ENCODE measurements around the gene EBPL. TPM values are rescaled to one million over a fixed set of nuclear protein-coding genes. Genes with fewer than 3 reads are reported as not detected.

The EBPL gene
- polyA plus RNA-seq, 1 of the 3 experiments (the other 2 are of a cell fraction) = 113 TPM

DNA sequence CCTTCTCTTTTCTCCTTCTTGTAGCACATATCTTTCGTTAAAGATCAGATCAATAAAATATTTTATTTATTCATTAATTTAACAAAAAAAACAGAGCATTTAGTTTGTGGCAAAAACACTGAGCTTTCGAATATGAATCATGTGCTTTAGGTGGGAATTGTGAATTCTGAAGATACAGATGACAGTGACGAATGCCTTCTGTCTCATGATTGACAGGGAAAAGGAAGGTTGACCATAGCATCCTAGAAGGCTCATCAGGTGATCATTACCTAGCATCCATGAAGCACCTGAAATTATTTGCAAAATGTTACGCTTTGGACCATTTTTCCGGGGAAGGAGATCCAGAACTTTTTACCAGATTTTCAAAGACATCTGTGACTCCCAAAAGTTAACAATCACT is 59.1 kb downstream of the EBPL start:
- Histone ChIP-seq H3K4me3 (ENCODE audit: low read depth in 2 of 2, low read length in 1 of 2) (no peak overlapping the region), H3K4me2 (no peak overlapping the region), H2AFZ (ENCODE audit: low read depth) (no peak overlapping the region), H3K9ac (no peak overlapping the region), H3K9me2 (no peaks in the 10 kb centered on the region), H3K27me3 (ENCODE audit: insufficient read depth) (no peaks in the 10 kb centered on the region), H3K4me1 (ENCODE audit: control insufficient read depth in 1 of 2, insufficient read depth in 2 of 2, low read depth in 1 of 2, low read length in 1 of 2) (no peaks in the 10 kb centered on the region), H3K9me3 (no peaks in the 10 kb centered on the region), H3K27ac (ENCODE audit: low read depth in 2 of 2, low read length in 1 of 2) (no peak overlapping the region), H3K79me2 (ENCODE audit: insufficient read depth) (no peaks in the 10 kb centered on the region), H3F3A (replicated peaks; ENCODE audit: insufficient read depth) (no peaks in the 10 kb centered on the region), H4K20me1 (ENCODE audit: insufficient read depth) (no peaks in the 10 kb centered on the region), H3K36me3 (replicated peaks in 1 of 2; ENCODE audit: control insufficient read depth in 1 of 2, insufficient read depth in 2 of 2, low read length in 1 of 2) (no peaks in the 10 kb centered on the region)
- WGBS (ENCODE audit: low lambda C conversion rate) = 82% methylated on average over 5 of the region's 5 CpGs
- CTCF ChIA-PET = interaction anchor here (0.6 kb wide), 1 partner anchor 371 kb away, joined by 3 read pairs; no protein-coding TSS in a partner anchor
- POLR2A ChIA-PET = no interaction called here
- TF ChIP-seq YY1 (IDR thresholded peaks at IDR 0.05; ENCODE audit: low read depth) = no peak
- TF ChIP-seq FOXJ3 (CRISPR knock-in tag; IDR thresholded peaks at IDR 0.05) = no peak
- TF ChIP-seq, protein P1, sequence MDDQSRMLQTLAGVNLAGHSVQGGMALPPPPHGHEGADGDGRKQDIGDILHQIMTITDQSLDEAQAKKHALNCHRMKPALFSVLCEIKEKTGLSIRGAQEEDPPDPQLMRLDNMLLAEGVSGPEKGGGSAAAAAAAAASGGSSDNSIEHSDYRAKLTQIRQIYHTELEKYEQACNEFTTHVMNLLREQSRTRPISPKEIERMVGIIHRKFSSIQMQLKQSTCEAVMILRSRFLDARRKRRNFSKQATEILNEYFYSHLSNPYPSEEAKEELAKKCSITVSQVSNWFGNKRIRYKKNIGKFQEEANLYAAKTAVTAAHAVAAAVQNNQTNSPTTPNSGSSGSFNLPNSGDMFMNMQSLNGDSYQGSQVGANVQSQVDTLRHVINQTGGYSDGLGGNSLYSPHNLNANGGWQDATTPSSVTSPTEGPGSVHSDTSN (IDR thresholded peaks at IDR 0.05) = no peak
- no peak for TF ChIP-seq GATA2 (CRISPR knock-in tag; IDR thresholded peaks at IDR 0.05)
- TF ChIP-seq JUND (IDR thresholded peaks at IDR 0.05) = no peak
- no peak for TF ChIP-seq TAF1 (IDR thresholded peaks at IDR 0.05; ENCODE audit: borderline replicate concordance, low read depth, low read length)
- TF ChIP-seq GABPA (IDR thresholded peaks at IDR 0.05; ENCODE audit: low read depth) = no peak
- TF ChIP-seq, protein P2, sequence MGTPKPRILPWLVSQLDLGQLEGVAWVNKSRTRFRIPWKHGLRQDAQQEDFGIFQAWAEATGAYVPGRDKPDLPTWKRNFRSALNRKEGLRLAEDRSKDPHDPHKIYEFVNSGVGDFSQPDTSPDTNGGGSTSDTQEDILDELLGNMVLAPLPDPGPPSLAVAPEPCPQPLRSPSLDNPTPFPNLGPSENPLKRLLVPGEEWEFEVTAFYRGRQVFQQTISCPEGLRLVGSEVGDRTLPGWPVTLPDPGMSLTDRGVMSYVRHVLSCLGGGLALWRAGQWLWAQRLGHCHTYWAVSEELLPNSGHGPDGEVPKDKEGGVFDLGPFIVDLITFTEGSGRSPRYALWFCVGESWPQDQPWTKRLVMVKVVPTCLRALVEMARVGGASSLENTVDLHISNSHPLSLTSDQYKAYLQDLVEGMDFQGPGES (IDR thresholded peaks at IDR 0.05; ENCODE audit: low read depth, low read length) = no peak
- TF ChIP-seq TCF12 (IDR thresholded peaks at IDR 0.05) = no peak
- TF ChIP-seq CHD2 (IDR thresholded peaks at IDR 0.05; ENCODE audit: low read length, partially characterized antibody) = no peak
- no peak for TF ChIP-seq MEF2A (IDR thresholded peaks at IDR 0.05; ENCODE audit: borderline replicate concordance, low read depth)
- DNase-seq = no peak

DNA sequence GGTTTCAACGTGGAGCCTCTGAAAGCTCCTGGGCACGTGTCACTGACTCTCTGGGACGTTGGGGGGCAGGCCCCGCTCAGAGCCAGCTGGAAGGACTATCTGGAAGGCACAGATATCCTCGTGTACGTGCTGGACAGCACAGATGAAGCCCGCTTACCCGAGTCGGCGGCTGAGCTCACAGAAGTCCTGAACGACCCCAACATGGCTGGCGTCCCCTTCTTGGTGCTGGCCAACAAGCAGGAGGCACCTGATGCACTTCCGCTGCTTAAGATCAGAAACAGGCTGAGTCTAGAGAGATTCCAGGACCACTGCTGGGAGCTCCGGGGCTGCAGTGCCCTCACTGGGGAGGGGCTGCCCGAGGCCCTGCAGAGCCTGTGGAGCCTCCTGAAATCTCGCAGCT is 60.7 kb downstream of the EBPL start:
- POLR2A ChIA-PET = interaction anchor here (1.2 kb wide), 1 partner anchor 45 kb away, joined by 3 read pairs; the partner anchor contains the start of gene RCBTB1

More for the DNA sequence above, 60.7 kb downstream of the EBPL start:
- no peak overlapping the region for H3K4me2 ChIP-seq
- no peak overlapping the region for H3K4me3 ChIP-seq (ENCODE audit: low read depth in 2 of 2, low read length in 1 of 2)
- no peak for DNase-seq
- H3K27ac ChIP-seq (ENCODE audit: low read depth in 2 of 2, low read length in 1 of 2) = no peak overlapping the region
- CTCF ChIA-PET = interaction anchor here (1.0 to 1.6 kb wide), 4 partner anchors 10 to 322 kb away, joined by 3 to 4 read pairs (median 3); no protein-coding TSS in a partner anchor
- no peaks in the 10 kb centered on the region for H3F3A ChIP-seq (replicated peaks; ENCODE audit: insufficient read depth)
- no peaks in the 10 kb centered on the region for H3K36me3 ChIP-seq (replicated peaks in 1 of 2; ENCODE audit: control insufficient read depth in 1 of 2, insufficient read depth in 2 of 2, low read length in 1 of 2)
- 72% methylated on average over 10 of the region's 16 CpGs for WGBS (ENCODE audit: low lambda C conversion rate)
- no peak overlapping the region for H2AFZ ChIP-seq (ENCODE audit: low read depth)
- no peaks in the 10 kb centered on the region for H3K79me2 ChIP-seq (ENCODE audit: insufficient read depth)
- no peaks in the 10 kb centered on the region for H3K4me1 ChIP-seq (ENCODE audit: control insufficient read depth in 1 of 2, insufficient read depth in 2 of 2, low read depth in 1 of 2, low read length in 1 of 2)
- H4K20me1 ChIP-seq (ENCODE audit: insufficient read depth) = no peaks in the 10 kb centered on the region
- no peak for TF ChIP-seq RCOR1 (IDR thresholded peaks at IDR 0.05; ENCODE audit: low read length)
- TF ChIP-seq, protein P3, sequence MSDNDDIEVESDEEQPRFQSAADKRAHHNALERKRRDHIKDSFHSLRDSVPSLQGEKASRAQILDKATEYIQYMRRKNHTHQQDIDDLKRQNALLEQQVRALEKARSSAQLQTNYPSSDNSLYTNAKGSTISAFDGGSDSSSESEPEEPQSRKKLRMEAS (IDR thresholded peaks at IDR 0.05; ENCODE audit: low read depth) = no peak
- TF ChIP-seq RFX5 (IDR thresholded peaks at IDR 0.05; ENCODE audit: low read length) = no peak
- TF ChIP-seq, protein P2 (IDR thresholded peaks at IDR 0.05; ENCODE audit: low read depth, low read length) = no peak
- no peak for TF ChIP-seq YY1 (IDR thresholded peaks at IDR 0.05; ENCODE audit: low read depth)
- TF ChIP-seq, protein P4, sequence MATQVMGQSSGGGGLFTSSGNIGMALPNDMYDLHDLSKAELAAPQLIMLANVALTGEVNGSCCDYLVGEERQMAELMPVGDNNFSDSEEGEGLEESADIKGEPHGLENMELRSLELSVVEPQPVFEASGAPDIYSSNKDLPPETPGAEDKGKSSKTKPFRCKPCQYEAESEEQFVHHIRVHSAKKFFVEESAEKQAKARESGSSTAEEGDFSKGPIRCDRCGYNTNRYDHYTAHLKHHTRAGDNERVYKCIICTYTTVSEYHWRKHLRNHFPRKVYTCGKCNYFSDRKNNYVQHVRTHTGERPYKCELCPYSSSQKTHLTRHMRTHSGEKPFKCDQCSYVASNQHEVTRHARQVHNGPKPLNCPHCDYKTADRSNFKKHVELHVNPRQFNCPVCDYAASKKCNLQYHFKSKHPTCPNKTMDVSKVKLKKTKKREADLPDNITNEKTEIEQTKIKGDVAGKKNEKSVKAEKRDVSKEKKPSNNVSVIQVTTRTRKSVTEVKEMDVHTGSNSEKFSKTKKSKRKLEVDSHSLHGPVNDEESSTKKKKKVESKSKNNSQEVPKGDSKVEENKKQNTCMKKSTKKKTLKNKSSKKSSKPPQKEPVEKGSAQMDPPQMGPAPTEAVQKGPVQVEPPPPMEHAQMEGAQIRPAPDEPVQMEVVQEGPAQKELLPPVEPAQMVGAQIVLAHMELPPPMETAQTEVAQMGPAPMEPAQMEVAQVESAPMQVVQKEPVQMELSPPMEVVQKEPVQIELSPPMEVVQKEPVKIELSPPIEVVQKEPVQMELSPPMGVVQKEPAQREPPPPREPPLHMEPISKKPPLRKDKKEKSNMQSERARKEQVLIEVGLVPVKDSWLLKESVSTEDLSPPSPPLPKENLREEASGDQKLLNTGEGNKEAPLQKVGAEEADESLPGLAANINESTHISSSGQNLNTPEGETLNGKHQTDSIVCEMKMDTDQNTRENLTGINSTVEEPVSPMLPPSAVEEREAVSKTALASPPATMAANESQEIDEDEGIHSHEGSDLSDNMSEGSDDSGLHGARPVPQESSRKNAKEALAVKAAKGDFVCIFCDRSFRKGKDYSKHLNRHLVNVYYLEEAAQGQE (IDR thresholded peaks at IDR 0.05; ENCODE audit: low read depth, low read length) = no peak
- TF ChIP-seq FOXJ3 (CRISPR knock-in tag; IDR thresholded peaks at IDR 0.05) = no peak
- TF ChIP-seq, protein P5, sequence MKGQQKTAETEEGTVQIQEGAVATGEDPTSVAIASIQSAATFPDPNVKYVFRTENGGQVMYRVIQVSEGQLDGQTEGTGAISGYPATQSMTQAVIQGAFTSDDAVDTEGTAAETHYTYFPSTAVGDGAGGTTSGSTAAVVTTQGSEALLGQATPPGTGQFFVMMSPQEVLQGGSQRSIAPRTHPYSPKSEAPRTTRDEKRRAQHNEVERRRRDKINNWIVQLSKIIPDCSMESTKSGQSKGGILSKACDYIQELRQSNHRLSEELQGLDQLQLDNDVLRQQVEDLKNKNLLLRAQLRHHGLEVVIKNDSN (IDR thresholded peaks at IDR 0.05; ENCODE audit: borderline replicate concordance, low read depth) = no peak
- TF ChIP-seq SIN3A (IDR thresholded peaks at IDR 0.05; ENCODE audit: borderline replicate concordance, low read depth, low read length) = no peak
- TF ChIP-seq CHD2 (IDR thresholded peaks at IDR 0.05; ENCODE audit: low read length, partially characterized antibody) = no peak
- TF ChIP-seq POLR2AphosphoS5 (IDR thresholded peaks at IDR 0.05; ENCODE audit: low read depth, low read length) = no peak
- TF ChIP-seq EP300 (IDR thresholded peaks at IDR 0.05; ENCODE audit: borderline replicate concordance in 1 of 2, low read depth in 1 of 2, low read length in 1 of 2) = no peak
- no peak for TF ChIP-seq TEAD4 (IDR thresholded peaks at IDR 0.05; ENCODE audit: borderline replicate concordance, insufficient read depth)
- TF ChIP-seq GATA2 (CRISPR knock-in tag; IDR thresholded peaks at IDR 0.05) = no peak
- no peak overlapping the region for H3K9ac ChIP-seq
- no peaks in the 10 kb centered on the region for H3K27me3 ChIP-seq (ENCODE audit: insufficient read depth)
- no peaks in the 10 kb centered on the region for H3K9me2 ChIP-seq
- H3K9me3 ChIP-seq = no peaks in the 10 kb centered on the region

Measured in SK-N-SH (cell line).